NCI-H82 treated with DMSO at 0.1 percent for 48 hours (cell line): ENCODE data around the gene APBB1.
"Not testable (repeated sequence)": the region's sequence is repeated elsewhere in the genome, so short reads cannot be mapped to it uniquely, and the experiment has no call there.

Experiments used
- DNase-seq: peaks from one replicate; lab custom pipeline; 2025; ENCODE audit not compliant: unreplicated experiment; lab: John Stamatoyannopoulos, UW

APBB1 gene

DNA sequence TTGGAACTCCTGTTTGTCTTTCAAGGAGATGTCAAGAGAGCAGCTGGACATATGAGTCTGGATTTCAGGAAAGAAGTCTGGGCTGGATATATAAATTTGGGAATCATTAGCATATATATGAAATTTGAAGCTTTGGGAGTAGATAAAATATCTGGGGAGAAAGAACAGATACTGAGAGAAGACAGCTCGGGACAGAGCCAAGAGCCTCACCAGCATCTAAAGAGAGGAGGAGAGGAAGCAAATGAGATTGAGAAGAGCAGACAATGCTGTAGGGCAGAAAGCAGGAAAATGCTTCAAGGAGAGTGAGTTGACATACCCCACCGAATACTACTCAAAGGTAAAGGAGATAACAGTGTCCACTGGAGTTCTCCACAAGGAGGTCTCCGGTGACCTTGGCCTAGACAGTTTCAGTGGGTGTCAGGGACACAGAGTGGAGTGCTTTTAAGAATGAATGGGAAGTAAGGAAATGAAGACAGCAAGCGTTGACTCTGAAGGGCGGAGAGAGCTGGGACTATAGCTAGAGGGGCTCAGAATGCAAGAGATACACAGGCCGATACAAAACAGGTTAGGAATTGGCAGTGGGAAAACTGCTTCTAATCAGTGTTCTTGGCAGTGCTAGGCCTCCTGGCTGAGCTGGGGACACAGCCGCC lies 862 bp downstream of the APBB1 start:
- no peak for DNase-seq

DNA sequence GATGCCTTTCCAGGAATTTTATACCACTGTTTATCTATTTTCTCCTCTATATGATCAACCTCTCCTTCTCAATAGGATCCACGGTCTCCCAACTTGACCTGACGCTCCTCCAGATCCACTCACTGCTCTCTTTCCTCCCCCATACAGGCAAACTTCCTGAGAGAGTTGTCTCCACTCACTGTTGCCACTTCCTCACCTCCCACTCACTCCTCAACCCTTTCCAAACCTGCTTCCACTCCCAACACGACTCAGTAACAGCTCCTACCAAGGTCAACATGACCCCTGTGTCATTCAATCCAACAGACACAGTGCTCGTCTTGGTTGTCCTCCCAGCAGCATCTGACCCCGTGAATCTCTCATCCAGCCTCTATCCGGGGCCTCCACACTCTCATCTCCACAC lies 3.1 kb downstream of the APBB1 start:
- no peak for DNase-seq

DNA sequence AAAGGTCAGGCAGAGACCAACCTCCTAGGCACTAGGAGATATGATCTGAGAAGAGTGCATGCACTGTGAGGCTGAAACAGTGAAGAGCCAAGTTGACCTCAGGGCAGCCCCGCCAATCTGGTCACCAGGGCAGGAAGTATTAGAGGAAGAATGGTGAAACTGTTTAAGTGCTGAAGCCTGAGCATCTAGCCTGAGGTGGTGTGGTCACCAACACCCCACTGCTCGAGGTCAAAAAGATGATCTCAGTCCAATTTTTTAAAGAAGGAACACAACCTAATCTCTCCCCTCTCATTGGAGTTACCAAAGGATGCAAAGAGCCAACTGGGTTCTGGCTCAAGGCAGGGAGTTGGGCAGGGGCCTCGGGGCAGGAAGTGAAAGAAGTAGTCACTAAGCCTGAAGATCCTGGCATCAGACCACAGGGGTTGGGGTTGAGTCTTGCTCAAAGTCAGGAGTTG lies 4.0 kb downstream of the APBB1 start:
- DNase-seq: no peak

DNA sequence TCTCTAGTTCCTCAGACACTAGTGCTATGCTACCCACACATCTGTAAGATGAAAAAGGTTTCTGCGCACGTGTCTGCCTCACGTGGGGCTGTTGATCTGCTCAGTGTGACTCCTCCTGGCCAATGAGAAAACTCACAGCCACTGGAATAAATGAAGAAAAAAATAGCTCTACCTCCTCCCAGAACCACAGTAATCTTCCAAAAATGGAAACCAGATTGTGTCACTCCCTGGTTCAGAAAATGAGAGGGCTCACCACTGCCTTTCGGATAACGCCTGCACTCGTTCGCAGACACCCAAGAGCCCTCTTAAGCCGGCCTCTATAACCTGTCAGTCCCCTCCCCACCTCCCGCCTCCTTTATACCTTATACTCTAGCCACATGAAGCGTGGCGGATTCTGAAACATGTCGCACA lies 5.1 kb downstream of the APBB1 start:
- DNase-seq: no peak

DNA sequence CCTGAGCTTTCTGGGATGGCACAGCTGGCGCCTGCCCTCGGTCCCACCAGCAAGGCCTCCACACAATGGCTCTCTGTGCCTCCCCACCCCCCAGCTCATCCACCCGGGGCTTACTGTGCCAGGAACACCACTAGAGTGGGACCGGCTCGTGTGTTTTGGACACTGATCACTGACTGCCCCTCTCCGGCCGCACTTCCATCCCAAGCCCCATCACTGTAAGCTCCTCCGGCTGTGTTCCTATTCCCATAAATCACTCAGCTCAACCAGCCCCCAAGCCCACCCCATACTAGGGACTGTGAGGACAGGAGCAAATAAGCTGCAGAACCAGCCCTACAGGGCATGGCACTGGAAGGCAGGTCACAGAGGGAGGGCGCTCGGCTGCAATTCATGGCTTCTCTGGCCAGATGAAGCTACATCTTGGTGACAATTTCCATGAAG lies 7.3 kb downstream of the APBB1 start:
- DNase-seq: no peak

DNA sequence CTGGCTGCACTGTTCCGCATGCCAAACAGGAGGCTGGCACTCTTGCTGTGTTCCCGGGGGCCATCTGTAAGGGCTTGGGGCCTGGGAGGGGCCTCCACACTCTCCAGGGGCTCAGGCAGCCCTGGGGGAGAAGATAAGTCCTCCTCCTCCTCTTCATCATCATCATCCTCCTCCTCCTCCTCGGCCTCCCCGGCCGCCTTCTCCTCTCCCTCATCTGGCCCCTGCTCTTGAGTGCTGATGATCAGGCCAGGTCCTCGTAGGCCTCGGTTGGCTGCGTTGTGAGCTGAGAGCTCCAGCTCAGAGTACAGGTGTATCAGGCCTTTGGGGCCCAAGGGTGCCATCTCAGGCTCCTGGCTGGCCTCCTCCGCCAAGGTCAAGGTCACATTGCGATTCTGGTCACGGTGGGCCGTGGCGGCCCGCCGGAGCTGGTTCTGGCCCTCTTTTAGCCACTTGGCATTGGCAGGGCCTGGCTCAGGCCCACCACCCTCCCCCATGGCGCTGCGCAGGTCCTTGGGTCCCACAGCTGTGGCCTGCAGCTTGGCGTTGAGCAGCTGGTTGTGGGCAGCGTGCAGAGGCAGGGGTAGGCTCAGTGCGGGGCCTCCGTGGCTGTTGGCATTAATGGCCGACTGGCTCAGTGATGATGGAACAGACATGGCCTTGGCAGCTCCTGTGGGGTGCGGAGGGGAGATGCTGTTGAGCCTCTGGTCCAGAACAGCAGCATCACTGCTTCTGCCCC lies 8.0 kb downstream of the APBB1 start:
- no peak for DNase-seq

DNA sequence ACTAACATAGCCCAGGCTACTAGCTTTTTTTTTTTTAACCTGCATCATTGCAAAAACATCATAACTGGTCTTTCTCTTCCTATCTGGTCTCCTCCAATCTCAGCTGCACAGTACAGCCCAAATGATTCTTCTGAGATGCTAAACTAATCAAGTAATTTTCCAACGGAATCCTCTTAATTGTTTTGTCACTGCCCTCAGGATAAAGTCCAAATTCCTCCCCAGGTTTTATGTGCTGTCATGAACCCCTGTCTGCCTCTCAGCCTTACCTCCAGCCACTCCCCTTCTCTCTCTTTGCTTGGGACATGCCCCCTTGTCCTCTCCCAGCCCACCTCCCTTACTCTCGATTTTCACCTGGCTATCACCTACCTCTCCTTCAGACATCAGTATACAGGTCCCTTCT lies 12.5 kb downstream of the APBB1 start:
- DNase-seq: no peak

DNA sequence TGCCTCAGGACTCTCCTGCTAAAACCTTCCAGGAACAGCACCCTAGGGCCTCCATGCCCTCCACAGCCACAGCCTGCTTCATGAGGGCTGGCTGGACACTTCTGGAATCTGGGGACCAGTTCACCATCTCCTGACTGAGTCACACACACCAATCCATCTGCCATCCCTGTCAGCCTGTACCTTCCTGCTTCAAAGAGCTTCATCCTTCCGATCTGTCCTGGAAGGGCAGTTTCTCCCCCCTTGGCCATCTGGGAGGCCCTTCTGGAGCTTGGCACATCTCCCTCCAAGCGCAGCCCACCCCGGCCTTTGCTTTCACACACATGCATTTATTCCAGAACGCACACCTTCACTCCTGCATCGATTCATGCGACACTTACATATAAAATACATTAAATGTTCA lies 13.0 kb downstream of the APBB1 start:
- DNase-seq: no peak

DNA sequence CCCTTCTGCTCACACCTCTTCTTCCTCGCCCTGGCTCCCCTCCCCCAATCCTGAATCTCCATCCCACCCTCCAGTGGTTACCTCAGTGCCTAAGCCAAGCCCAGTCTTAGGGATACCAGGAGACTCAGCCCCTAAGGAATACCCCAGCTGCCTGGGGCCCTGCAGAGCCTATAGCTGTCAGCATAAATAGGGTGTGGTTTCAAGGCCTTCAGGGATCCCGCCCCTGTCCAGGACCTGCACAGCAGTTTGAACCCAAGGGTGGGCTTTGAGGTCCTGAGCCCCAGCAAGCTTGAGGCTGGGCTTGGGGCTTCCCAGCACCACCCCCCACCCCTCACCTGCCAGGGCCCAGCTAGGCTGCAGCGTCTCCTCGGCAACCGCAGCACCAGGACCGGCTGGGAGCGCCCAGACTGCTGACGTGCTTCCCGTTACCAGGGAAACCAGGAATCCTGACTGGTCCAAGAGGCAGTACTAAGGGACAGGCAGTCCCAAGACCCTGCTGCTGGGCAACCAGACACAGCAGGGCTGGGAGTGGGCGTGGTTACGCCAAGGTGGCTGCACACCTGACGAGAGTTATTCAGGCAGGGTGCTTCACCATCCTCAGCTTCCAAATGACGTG lies 13.7 kb downstream of the APBB1 start:
- no peak for DNase-seq

DNA sequence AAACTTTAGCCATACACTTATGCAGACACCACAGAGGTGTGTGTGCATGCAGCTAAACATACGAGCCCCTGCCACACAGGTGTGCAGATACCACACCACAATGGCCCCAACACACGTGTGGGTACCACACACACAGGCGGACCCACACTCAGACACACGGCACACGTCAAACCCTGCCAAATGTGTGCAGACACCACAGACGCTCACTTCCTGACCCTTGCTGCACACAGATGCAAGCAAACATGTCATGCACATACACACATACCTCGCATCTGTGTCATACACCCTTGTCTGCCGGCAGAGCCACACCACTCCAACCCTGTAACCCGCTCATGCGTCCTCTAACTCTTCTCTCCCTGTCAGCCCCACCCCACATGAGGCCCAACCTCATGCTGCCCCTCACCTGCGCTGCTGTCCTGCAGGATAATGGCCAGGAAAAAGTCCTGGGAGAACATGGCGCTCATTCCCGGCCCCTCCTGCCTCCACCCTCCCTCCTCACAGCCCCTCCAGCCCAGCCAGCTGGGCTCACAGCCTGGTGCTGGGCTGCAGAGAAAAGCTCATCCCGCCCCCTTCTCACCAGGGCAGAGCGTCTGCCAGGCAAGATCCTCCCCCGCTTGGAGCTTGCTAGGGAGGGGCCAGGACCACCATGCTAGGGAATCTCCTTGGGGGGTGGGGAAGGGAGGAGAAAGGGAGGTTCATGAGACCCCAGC lies 14.4 kb downstream of the APBB1 start:
- no peak for DNase-seq

DNA sequence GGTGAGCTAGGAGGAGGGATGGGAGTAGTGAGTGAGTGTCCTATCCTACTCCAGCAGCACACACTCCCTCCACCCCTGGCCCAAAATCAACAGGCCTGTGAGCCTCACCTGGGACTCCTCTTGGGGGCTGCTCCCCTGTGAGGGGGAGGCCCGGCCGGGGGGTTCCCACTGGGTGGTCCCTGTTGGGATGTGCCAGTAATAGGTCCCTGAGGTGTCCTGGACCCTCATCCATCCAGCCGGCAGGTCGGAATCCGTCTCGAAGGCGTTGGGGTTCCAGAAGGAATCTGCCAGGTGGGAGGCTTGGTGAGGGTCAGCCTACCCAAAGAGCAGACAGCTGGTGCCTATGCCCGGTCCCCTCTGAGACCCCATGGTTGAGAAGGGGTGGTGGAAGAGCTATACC lies 15.4 kb downstream of the APBB1 start:
- no peak for DNase-seq

DNA sequence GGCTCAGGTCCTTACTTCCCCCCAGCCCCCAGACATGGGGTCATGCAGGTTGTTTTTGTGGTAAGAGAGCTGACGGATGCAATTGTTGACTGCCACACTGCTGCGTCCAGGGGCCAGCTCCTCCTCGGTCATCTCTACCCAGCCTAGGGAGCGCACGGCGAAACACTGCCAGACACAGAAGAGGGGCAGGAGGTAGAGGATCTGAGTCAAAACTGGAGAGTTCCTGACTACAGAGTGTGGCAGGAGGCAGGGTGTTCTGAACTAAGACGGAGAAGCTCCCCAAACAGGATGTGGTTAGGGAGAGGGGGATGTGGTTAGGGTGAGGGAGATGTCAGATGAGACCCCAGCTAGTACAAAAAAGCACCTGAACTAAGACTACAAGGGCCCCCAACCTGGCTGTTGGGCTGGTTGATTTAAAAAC lies 16.3 kb downstream of the APBB1 start:
- no peak for DNase-seq

DNA sequence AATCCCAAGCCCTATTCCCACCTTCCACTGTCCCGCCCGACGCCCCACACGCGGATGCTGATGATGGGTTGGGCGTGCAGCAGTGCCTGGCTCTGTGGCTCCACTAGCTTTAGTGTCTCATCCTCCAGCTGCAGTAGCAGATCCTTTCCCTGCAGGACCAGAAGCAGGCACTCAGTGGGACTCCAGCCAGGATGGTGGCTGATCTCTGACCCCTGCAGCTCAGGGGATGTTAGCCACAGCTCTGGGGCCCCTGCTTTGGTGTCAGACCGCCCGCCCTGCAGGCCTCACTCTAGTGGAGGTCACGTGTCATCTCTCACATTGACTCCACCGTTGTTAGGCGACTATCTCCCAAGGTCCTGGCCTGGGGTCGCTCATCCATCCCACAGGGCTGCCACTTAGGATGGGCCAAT lies 16.8 kb downstream of the APBB1 start:
- DNase-seq: no peak

DNA sequence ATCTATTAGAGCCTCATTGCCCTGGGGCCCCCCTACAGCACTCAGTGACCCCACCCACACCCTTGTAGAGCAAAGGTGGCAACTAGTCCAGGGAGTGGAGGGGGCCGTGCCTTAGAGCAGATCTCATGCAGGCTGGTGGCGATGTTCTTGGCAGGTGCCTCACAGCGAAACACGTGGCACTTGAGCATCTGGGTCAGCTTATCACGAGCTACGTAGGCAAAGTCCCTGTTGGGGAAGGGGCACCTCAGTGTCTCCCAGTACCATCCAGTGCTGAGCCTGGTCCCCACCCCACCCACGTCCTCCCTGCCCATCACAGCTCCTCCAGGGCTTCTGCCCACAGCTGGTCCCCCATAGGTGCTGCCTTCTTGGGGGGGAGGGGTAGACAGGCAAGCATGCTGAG lies 17.4 kb downstream of the APBB1 start:
- no peak for DNase-seq

DNA sequence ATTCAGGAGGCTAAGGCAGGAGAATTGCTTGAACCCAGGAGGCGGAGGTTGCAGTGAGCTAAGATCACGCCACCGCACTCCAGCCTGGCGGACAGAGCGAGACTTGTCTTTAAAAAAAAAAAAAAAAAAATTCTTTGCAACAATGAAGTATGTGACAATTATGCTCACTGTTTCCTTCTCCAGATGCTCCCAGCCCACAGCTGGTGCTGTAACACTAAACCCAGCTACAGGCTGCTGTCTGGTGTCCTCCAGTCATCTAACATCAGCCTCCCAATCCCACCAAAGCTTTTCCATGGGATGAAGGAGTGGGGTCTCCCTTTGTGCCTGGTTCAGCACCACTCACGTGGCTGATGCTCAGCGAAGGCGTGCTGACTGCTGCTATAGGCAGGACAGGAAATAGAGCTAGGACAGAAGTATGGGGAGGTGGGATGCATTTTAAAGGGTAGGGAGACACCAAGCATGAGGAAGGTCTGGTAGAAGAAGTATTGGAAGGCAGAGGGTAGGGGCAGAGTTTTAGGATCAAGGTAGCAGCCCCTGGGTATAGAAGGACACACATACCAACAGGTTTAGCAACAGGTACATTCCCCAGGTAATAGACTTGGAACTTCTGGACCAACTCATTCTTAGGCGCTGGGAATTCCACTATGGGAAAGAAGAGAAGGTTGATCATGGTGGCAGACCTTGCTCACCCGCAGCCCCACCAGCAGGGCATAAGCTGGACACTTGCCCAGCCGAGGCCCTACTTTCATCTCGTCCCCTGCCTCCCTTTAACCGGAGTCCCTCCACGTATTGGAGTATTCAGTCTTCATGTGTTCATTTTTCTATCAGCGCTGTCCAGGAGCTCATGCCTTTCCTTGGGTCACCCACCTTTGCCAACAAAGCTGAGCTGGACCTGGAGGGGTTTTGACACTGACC lies 18.2 kb downstream of the APBB1 start:
- no peak for DNase-seq

DNA sequence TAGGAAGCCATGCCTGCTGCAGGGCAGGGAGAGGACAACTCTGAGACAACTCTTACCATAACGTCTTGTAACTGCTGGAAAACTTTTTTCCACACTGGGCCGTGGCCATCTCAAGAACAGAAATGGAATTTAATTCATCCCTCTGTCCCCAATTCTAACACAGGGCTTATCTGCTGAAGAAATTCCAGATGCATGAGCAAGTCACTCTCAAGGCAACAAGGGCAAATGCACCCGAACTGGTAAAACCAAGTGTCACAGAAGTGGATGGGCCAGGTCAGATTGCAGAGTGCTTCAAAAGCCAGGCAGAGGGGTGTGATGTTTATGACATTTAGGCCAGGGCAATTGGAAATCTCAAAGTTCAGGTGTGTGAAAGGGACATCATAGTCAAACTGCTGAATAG lies 21.3 kb downstream of the APBB1 start:
- no peak for DNase-seq

DNA sequence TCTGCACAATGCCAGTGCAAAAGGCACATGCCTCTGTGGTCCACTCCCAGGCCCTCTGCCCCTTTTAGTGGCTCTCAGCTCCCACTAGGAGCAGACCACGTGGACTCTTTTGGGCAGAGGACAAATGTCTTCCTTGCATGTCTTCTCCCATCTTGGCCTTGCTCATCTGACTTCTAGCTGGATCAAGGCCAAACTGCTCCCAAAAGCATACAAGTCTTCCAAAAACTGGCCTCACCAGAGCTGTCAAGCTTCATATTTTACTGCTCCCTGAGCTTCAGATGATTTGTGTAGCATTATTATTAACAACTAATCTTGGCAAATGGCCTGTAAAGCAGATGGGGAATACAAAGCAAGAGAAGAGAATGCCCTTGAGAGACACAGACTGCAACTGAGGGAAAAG lies 21.7 kb downstream of the APBB1 start:
- no peak for DNase-seq

DNA sequence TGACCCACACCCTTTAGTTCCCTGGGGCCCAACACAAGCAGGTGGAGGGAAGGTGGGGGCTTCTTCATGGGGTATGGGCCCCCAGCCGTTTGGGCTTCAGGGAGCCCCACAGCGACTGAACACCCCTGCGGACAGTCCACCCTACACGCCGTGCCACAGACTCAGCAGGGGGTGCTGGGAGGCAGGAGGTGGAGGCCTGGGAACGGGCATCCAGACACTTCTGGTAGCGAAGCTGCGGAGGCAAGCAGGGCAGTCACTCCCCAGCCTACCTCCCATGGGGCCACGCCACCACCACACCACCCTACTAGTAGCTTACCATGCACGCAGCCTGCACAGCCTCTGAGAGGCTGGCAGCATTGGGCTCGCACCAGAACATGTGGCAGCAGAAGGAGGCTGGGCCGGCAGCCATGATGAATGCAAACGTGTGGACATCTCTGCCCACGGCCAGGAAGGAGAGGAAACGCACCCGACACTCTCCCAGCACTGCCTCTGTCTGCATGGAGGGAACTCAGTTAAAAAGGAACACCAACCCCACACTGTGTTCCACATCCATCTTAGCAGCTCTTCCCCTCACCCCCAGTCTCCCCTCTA lies 23.3 kb downstream of the APBB1 start:
- no peak for DNase-seq

DNA sequence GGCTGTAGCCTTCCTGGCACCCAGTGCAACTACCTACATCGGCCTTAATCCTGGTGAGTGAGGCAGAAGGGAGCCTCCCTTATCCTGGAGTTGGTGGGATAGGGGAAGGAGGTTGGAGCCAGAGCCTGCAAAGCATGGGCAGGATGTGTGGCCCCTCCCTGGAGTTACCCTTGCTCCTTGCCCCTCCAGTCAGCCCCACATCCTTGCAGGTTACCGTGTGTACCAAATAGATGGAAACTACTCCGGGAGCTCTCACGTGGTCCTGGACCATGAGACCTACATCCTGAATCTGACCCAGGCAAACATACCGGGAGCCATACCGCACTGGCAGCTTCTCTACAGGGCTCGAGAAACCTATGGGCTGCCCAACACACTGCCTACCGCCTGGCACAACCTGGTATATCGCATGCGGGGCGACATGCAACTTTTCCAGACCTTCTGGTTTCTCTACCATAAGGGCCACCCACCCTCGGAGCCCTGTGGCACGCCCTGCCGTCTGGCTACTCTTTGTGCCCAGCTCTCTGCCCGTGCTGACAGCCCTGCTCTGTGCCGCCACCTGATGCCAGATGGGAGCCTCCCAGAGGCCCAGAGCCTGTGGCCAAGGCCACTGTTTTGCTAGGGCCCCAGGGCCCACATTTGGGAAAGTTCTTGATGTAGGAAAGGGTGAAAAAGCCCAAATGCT lies 24.8 kb downstream of the APBB1 start:
- no peak for DNase-seq

DNA sequence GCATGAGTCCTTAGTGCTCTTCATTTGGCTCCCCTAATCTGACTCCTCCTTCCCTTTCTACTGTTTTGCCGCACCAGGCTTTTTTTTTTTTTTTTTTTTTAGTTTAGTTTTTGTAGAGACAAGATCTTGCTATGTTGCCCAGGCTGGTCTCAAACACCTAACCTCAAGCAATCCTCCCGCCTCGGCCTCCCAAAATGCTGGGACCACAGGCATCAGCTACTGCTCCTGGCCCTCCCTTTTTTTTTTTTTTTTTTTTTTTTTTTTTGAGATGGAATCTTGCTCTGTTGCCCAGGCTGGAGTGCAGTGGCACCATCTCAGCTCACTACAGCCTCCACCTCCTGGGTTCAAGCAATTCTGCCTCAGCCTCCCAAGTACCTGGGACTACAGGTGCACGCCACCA lies 26.6 kb downstream of the APBB1 start:
- DNase-seq: not testable (repeated sequence)
